Measurements from ENCODE around the gene TAPT1.

TAPT1 gene

GRCh38 chr4:16136827-16137226 is 89.4 kb downstream of the TAPT1 start:
- TF ChIP-seq TAF1 (IDR thresholded peaks at IDR 0.05; ENCODE audit: borderline replicate concordance, insufficient read depth, low read length) = no peak
- no peak for TF ChIP-seq REST (IDR thresholded peaks at IDR 0.05; ENCODE audit: insufficient read depth in 1 of 2, low read depth in 2 of 2, low read length in 2 of 2)
- TF ChIP-seq POLR2AphosphoS5 (IDR thresholded peaks at IDR 0.05; ENCODE audit: low read depth, low read length) = no peak
- no peak for TF ChIP-seq FOXP2 (optimal IDR thresholded peaks at IDR 0.05; ENCODE audit: borderline replicate concordance, extremely low read depth, extremely low read length, insufficient read depth)
- no peak for TF ChIP-seq SIN3A (IDR thresholded peaks at IDR 0.05; ENCODE audit: borderline replicate concordance, insufficient read depth, low read length)

GRCh38 chr4:16136311-16136710 is 90.0 kb downstream of the TAPT1 start:
- TF ChIP-seq TAF1 (IDR thresholded peaks at IDR 0.05; ENCODE audit: borderline replicate concordance, insufficient read depth, low read length) (no peak), REST (IDR thresholded peaks at IDR 0.05; ENCODE audit: insufficient read depth in 1 of 2, low read depth in 2 of 2, low read length in 2 of 2) (no peak), FOXP2 (optimal IDR thresholded peaks at IDR 0.05; ENCODE audit: borderline replicate concordance, extremely low read depth, extremely low read length, insufficient read depth) (no peak), POLR2AphosphoS5 (IDR thresholded peaks at IDR 0.05; ENCODE audit: low read depth, low read length) (no peak)

- no peak for TF ChIP-seq SIN3A (IDR thresholded peaks at IDR 0.05; ENCODE audit: borderline replicate concordance, insufficient read depth, low read length)
- no peak for TF ChIP-seq FOXP2 (optimal IDR thresholded peaks at IDR 0.05; ENCODE audit: borderline replicate concordance, extremely low read depth, extremely low read length, insufficient read depth)
- no peak for TF ChIP-seq REST (IDR thresholded peaks at IDR 0.05; ENCODE audit: insufficient read depth in 1 of 2, low read depth in 2 of 2, low read length in 2 of 2)
- TF ChIP-seq POLR2AphosphoS5 (IDR thresholded peaks at IDR 0.05; ENCODE audit: low read depth, low read length) = no peak
- no peak for TF ChIP-seq TAF1 (IDR thresholded peaks at IDR 0.05; ENCODE audit: borderline replicate concordance, insufficient read depth, low read length)
Measured at GRCh38 chr4:16133406-16133805, 92.9 kb downstream of the TAPT1 start.

- TF ChIP-seq FOXP2 (optimal IDR thresholded peaks at IDR 0.05; ENCODE audit: borderline replicate concordance, extremely low read depth, extremely low read length, insufficient read depth) (no peak), SIN3A (IDR thresholded peaks at IDR 0.05; ENCODE audit: borderline replicate concordance, insufficient read depth, low read length) (no peak), POLR2AphosphoS5 (IDR thresholded peaks at IDR 0.05; ENCODE audit: low read depth, low read length) (no peak), REST (IDR thresholded peaks at IDR 0.05; ENCODE audit: insufficient read depth in 1 of 2, low read depth in 2 of 2, low read length in 2 of 2) (no peak), TAF1 (IDR thresholded peaks at IDR 0.05; ENCODE audit: borderline replicate concordance, insufficient read depth, low read length) (no peak)
Measured at GRCh38 chr4:16131293-16131692, 95.0 kb downstream of the TAPT1 start.

GRCh38 chr4:16129336-16129735 is 96.9 kb downstream of the TAPT1 start:
- TF ChIP-seq REST (IDR thresholded peaks at IDR 0.05; ENCODE audit: insufficient read depth in 1 of 2, low read depth in 2 of 2, low read length in 2 of 2) = no peak
- no peak for TF ChIP-seq TAF1 (IDR thresholded peaks at IDR 0.05; ENCODE audit: borderline replicate concordance, insufficient read depth, low read length)
- TF ChIP-seq FOXP2 (optimal IDR thresholded peaks at IDR 0.05; ENCODE audit: borderline replicate concordance, extremely low read depth, extremely low read length, insufficient read depth) = no peak
- no peak for TF ChIP-seq SIN3A (IDR thresholded peaks at IDR 0.05; ENCODE audit: borderline replicate concordance, insufficient read depth, low read length)
- no peak for TF ChIP-seq POLR2AphosphoS5 (IDR thresholded peaks at IDR 0.05; ENCODE audit: low read depth, low read length)

Data from PFSK-1 (cell line).